ENCODE measurements around the gene PROZ.

The PROZ gene

GRCh38 chr13:113183450-113184129 is 25.1 kb downstream of the PROZ start:
- no peak overlapping the region for H3K4me3 ChIP-seq (ENCODE audit: insufficient read length, low read depth)
- H3K4me1 ChIP-seq (ENCODE audit: insufficient read depth, insufficient read length) = peaks cover 3% of the 10 kb centered on the region
- peaks cover 79% of the 10 kb centered on the region for H3K36me3 ChIP-seq (ENCODE audit: insufficient read depth, insufficient read length, low read length)
- DNase-seq (ENCODE audit: low read depth, low spot score) = no peak
- H3K27me3 ChIP-seq (ENCODE audit: insufficient read depth, insufficient read length) = no peaks in the 10 kb centered on the region
- no peak for TF ChIP-seq ZNF274 (IDR thresholded peaks at IDR 0.05; ENCODE audit: low read depth, low read length)
- TF ChIP-seq SUZ12 (IDR thresholded peaks at IDR 0.05; ENCODE audit: extremely low read depth, insufficient read depth, insufficient read length) = no peak
- no peak for TF ChIP-seq YY1 (IDR thresholded peaks at IDR 0.05; ENCODE audit: insufficient read depth, insufficient read length)
- no peak overlapping the region for H3K9ac ChIP-seq (ENCODE audit: insufficient read length, low read depth)
- no peaks in the 10 kb centered on the region for H3K9me3 ChIP-seq (ENCODE audit: insufficient read depth, low read length)

GRCh38 chr13:113184568-113185440 is 26.4 kb downstream of the PROZ start:
- Histone ChIP-seq H3K4me1 (ENCODE audit: insufficient read depth, insufficient read length) (peaks cover 3% of the 10 kb centered on the region), H3K36me3 (ENCODE audit: insufficient read depth, insufficient read length, low read length) (peaks cover 77% of the 10 kb centered on the region), H3K9me3 (ENCODE audit: insufficient read depth, low read length) (no peaks in the 10 kb centered on the region), H3K27me3 (ENCODE audit: insufficient read depth, insufficient read length) (no peaks in the 10 kb centered on the region), H3K4me3 (ENCODE audit: insufficient read length, low read depth) (no peak overlapping the region), H3K9ac (ENCODE audit: insufficient read length, low read depth) (no peak overlapping the region)
- no peak for TF ChIP-seq SUZ12 (IDR thresholded peaks at IDR 0.05; ENCODE audit: extremely low read depth, insufficient read depth, insufficient read length)
- no peak for TF ChIP-seq YY1 (IDR thresholded peaks at IDR 0.05; ENCODE audit: insufficient read depth, insufficient read length)
- TF ChIP-seq ZNF274 (IDR thresholded peaks at IDR 0.05; ENCODE audit: low read depth, low read length) = no peak
- DNase-seq (ENCODE audit: low read depth, low spot score) = no peak

DNA sequence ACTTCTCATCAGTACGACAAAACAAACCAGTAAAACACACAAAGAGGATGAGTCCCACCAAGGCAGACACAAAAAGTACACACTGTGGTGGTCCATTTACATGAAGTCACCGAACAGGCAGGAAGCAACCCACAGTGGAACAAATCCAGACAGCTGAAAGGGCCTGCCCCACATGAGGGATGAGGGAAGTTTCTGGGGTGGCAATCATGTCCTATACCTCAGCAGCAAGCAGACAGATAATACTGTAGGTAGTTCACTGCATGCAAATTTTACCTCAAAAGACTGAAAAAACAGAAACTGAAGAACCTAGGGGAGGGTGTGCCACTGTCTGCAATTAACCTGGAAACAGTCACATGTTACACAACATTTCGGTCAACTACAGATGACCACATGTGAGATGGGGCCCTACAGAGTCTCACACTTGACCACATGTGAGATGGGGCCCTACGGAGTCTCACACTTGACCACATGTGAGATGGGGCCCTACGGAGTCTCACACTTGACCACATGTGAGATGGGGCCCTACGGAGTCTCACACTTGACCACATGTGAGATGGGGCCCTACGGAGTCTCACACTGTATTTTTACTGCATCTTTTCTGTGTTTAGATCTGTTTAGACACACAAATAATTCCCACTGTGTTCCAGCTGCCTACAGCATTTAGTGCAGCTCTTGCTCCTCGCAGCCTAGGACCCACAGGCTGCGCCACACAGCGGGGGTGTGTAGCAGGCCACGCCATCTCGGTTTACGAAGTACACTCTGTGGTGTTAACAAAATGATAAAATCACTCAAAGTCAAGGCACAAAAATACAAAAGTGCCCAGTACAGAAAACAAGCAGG is 27.8 kb downstream of the PROZ start:
- H3K4me3 ChIP-seq (ENCODE audit: insufficient read length, low read depth) = no peak overlapping the region
- H3K9me3 ChIP-seq (ENCODE audit: insufficient read depth, low read length) = no peaks in the 10 kb centered on the region
- peaks cover 3% of the 10 kb centered on the region for H3K4me1 ChIP-seq (ENCODE audit: insufficient read depth, insufficient read length)
- no peaks in the 10 kb centered on the region for H3K27me3 ChIP-seq (ENCODE audit: insufficient read depth, insufficient read length)
- TF ChIP-seq YY1 (IDR thresholded peaks at IDR 0.05; ENCODE audit: insufficient read depth, insufficient read length) (no peak), SUZ12 (IDR thresholded peaks at IDR 0.05; ENCODE audit: extremely low read depth, insufficient read depth, insufficient read length) (no peak), ZNF274 (IDR thresholded peaks at IDR 0.05; ENCODE audit: low read depth, low read length) (no peak)
- no peak overlapping the region for H3K9ac ChIP-seq (ENCODE audit: insufficient read length, low read depth)
- no peak for DNase-seq (ENCODE audit: low read depth, low spot score)
- H3K36me3 ChIP-seq (ENCODE audit: insufficient read depth, insufficient read length, low read length) = peaks cover 73% of the 10 kb centered on the region

DNA sequence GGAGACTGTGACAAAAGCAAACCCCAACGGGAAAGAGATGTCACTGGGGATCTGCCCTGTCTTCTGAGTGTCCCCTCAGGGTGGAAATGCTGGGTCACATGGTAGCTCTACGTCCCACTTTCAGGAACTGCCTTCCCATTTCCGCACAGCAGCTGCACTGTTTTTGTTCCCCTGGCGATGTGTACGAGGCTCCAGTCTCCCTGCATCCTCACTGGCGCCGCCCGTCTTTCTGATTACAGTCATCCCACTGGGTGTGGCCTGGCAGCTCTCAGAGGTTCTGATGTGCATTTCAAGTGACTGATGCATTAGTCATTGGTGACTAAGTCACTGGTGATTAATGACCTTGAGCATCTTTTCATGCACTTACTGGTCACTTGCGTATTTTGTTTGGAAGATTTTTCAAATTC is 28.8 kb downstream of the PROZ start:
- H3K36me3 ChIP-seq (ENCODE audit: insufficient read depth, insufficient read length, low read length) = peaks cover 64% of the 10 kb centered on the region
- no peak for DNase-seq (ENCODE audit: low read depth, low spot score)

GRCh38 chr13:113187883-113188665 is 29.6 kb downstream of the PROZ start:
- TF ChIP-seq YY1 (IDR thresholded peaks at IDR 0.05; ENCODE audit: insufficient read depth, insufficient read length) (no peak), ZNF274 (IDR thresholded peaks at IDR 0.05; ENCODE audit: low read depth, low read length) (no peak), SUZ12 (IDR thresholded peaks at IDR 0.05; ENCODE audit: extremely low read depth, insufficient read depth, insufficient read length) (no peak)
- DNase-seq (ENCODE audit: low read depth, low spot score) = no peak
- H3K4me3 ChIP-seq (ENCODE audit: insufficient read length, low read depth) = no peak overlapping the region
- H3K9me3 ChIP-seq (ENCODE audit: insufficient read depth, low read length) = no peaks in the 10 kb centered on the region
- H3K27me3 ChIP-seq (ENCODE audit: insufficient read depth, insufficient read length) = no peaks in the 10 kb centered on the region
- no peak overlapping the region for H3K9ac ChIP-seq (ENCODE audit: insufficient read length, low read depth)
- H3K36me3 ChIP-seq (ENCODE audit: insufficient read depth, insufficient read length, low read length) = peaks cover 67% of the 10 kb centered on the region
- peaks cover 3% of the 10 kb centered on the region for H3K4me1 ChIP-seq (ENCODE audit: insufficient read depth, insufficient read length)

More for the DNA sequence above, 28.8 kb downstream of the PROZ start:
- H3K4me3 ChIP-seq (ENCODE audit: insufficient read length, low read depth) = no peak overlapping the region
- no peaks in the 10 kb centered on the region for H3K9me3 ChIP-seq (ENCODE audit: insufficient read depth, low read length)
- H3K27me3 ChIP-seq (ENCODE audit: insufficient read depth, insufficient read length) = no peaks in the 10 kb centered on the region
- TF ChIP-seq SUZ12 (IDR thresholded peaks at IDR 0.05; ENCODE audit: extremely low read depth, insufficient read depth, insufficient read length) (no peak), YY1 (IDR thresholded peaks at IDR 0.05; ENCODE audit: insufficient read depth, insufficient read length) (no peak)
- peaks cover 3% of the 10 kb centered on the region for H3K4me1 ChIP-seq (ENCODE audit: insufficient read depth, insufficient read length)
- no peak overlapping the region for H3K9ac ChIP-seq (ENCODE audit: insufficient read length, low read depth)

DNA sequence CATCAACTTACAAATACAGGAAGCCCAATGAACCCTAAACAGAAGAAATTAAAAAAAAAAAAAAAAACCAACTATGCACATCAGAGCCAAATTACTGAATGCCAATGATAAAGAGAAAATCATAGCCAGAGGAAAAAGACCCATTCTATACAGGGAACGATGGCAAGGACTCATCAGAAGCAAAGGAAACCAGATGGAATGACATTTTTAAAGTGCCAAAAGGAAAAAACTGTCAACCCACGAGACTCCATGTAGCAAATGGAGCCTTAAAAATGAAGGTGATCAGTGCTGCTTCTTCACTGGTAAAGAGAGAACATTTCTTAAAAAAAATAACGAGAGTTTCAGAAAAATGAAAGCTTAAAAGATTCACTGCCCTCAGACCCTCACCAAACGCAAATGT is 31.7 kb downstream of the PROZ start:
- no peak overlapping the region for H3K9ac ChIP-seq (ENCODE audit: insufficient read length, low read depth)
- peaks cover 3% of the 10 kb centered on the region for H3K4me1 ChIP-seq (ENCODE audit: insufficient read depth, insufficient read length)
- H3K4me3 ChIP-seq (ENCODE audit: insufficient read length, low read depth) = no peak overlapping the region
- H3K27me3 ChIP-seq (ENCODE audit: insufficient read depth, insufficient read length) = no peaks in the 10 kb centered on the region
- no peaks in the 10 kb centered on the region for H3K9me3 ChIP-seq (ENCODE audit: insufficient read depth, low read length)
- H3K36me3 ChIP-seq (ENCODE audit: insufficient read depth, insufficient read length, low read length) = peaks cover 70% of the 10 kb centered on the region
- no peak for DNase-seq (ENCODE audit: low read depth, low spot score)
- TF ChIP-seq ZNF274 (IDR thresholded peaks at IDR 0.05; ENCODE audit: low read depth, low read length) = no peak
- TF ChIP-seq YY1 (IDR thresholded peaks at IDR 0.05; ENCODE audit: insufficient read depth, insufficient read length) = no peak
- TF ChIP-seq SUZ12 (IDR thresholded peaks at IDR 0.05; ENCODE audit: extremely low read depth, insufficient read depth, insufficient read length) = no peak

Measured in NT2/D1 (cell line).